Subcutaneous adipose tissue (tissue), 4 donors: ENCODE data around the gene TXNRD1. TPM values are rescaled to one million over a fixed set of nuclear protein-coding genes. Genes with fewer than 3 reads are reported as not detected.

Source experiments
- CTCF ChIP-seq: fragments of 450-650 bp; IDR thresholded peaks from one replicate; pipeline ENCODE4 v1.5.1; 2016; ENCODE audit warnings: low read depth, mild to moderate bottlenecking, control low read depth, antibody characterized with exemption, moderate library complexity
- total RNA-seq, 4 donors: library from RNA; depleted of rRNA; stranded (reverse); fragments of >200 nt; gene quantifications; one replicate each; pipeline ENCODE4 v1.1.0, GENCODE V29; 2016

Gene TXNRD1
- total RNA-seq, 4 donors from 2014 or later, result 76.2 to 122 (median 83.3) TPM

GRCh38 chr12:104230304-104231095 is 14.9 kb downstream of the TXNRD1 start:
- no peak for TF ChIP-seq CTCF

DNA sequence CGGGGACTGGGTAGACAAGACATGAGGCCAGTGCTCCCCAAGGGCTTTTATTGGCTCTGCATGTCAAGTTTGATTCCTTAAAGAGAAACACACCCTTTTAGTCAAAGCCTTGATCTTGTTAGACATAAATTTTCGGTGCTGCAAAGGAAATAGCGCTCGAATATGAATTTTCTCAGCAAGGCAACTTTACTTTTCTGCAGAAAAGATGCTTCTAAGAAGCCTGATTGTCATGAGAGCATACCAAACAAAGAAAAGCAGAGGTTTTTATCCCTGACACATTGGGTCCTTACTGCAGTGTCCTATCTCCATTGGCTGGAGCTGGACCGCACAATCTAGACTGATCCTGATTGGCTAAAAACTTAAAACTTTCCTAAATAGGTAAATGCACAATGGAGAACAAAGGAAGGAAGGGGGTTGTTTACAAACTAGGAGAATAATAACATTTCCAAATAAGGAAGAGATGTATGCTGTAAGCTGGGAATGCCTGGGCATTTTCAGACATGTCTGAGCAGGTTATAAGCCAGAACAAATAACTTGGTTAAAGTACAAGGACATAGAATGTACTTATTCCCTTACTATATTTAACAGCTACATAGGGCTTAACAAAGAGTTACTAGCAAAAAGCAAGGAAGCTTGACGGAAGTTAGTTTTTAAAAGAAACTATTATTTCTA is 17.2 kb downstream of the TXNRD1 start:
- TF ChIP-seq CTCF, result no peak

- no peak for TF ChIP-seq CTCF
These were observed 19.4 kb downstream of the TXNRD1 start for GRCh38 chr12:104234926-104235499.

DNA sequence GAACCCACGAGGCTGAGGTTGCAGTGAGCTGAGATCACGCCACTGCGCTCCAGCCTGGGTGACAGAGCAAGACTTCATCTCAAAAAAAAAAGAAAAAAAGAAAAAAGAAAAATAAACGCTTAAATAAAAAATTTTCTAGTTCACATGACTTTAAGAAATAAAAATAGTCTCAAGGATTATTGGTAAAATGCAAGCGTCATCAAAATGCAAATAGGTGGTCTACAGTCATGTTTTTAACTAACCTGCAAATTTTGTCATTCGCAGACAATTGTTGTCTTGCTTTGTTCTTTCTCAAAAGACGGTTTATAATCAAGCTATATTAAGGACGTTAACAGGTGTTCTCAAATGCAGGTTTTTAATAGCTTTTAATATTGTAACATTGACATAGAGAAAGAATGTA is 22.4 kb downstream of the TXNRD1 start:
- no peak for TF ChIP-seq CTCF

DNA sequence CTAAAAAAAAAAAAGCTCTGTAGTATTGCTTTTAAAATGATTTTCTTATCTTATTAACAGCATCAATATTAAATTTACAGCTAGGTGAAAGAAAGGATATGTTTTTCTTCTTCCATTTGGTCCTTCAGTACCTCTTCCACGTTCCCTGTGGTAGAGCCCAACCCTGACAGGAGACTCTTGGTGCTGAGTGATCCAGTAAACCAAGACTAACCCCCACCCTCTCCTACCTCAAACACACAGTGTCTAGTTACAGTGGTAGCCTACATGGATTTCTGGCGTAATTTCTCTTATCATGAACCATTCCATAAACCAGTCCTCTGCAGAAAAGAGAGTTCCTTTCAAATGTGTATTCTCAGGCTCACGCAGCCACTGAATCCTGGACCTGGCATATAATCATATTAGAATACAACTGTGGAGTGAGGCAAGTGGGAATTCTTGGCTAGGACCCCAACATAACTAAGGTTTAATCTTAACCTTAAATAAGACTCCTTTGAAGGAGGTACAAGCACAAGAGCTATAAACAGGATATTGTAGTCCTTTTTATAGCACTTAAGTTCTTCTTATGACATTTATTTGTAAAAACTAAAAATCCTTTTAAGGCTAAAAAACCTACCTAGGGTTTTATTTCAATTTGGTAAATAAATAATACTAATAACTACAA is 27.1 kb downstream of the TXNRD1 start:
- TF ChIP-seq CTCF, result no peak

GRCh38 chr12:104243551-104243950 is 28.0 kb downstream of the TXNRD1 start:
- no peak for TF ChIP-seq CTCF

GRCh38 chr12:104243971-104244370 is 28.4 kb downstream of the TXNRD1 start:
- TF ChIP-seq CTCF, result no peak
